Measurements from ENCODE around the gene ADO. TPM values are rescaled to one million over a fixed set of nuclear protein-coding genes. Genes with fewer than 3 reads are reported as not detected.

Gene ADO
- total RNA-seq, 4 donors from 2014 or later: 11.6 to 31.6 (median 27.1) TPM

- no peak for DNase-seq
- no peaks in the 10 kb centered on the region for H3K9me3 ChIP-seq
- H3K4me3 ChIP-seq: no peak overlapping the region
- H3K4me1 ChIP-seq: no peaks in the 10 kb centered on the region
- H3K36me3 ChIP-seq: no peaks in the 10 kb centered on the region
- no peak for ATAC-seq
- TF ChIP-seq POLR2A (IDR thresholded peaks at IDR 0.05) (no peak), CTCF (IDR thresholded peaks at IDR 0.05 in 4 of 5, conservative IDR thresholded peaks at IDR 0.05 in 1 of 5) (no peak)
- H3K27ac ChIP-seq: no peak overlapping the region
- in situ Hi-C loops (cut with MboI; ENCODE audit: low sequenced_read_pairs in 4 of 4): loop anchor here in 1 of 4 donors (25.0 kb wide), 1 partner anchor 406 kb away; no protein-coding TSS in a partner anchor
- intact Hi-C loops (cut with DNase I; ENCODE audit: low total_unique reads): no loop called here
- no peaks in the 10 kb centered on the region for H3K27me3 ChIP-seq
These were observed 39.1 kb downstream of the ADO start for GRCh38 chr10:62843600-62843999.

GRCh38 chr10:62844280-62845011 lies 39.9 kb downstream of the ADO start:
- intact Hi-C loops (cut with DNase I; ENCODE audit: low total_unique reads): no loop called here
- H3K9me3 ChIP-seq: no peaks in the 10 kb centered on the region
- H3K27me3 ChIP-seq: no peaks in the 10 kb centered on the region
- TF ChIP-seq CTCF (IDR thresholded peaks at IDR 0.05 in 4 of 5, conservative IDR thresholded peaks at IDR 0.05 in 1 of 5) (no peak), POLR2A (IDR thresholded peaks at IDR 0.05) (no peak)
- in situ Hi-C loops (cut with MboI; ENCODE audit: low sequenced_read_pairs in 4 of 4): loop anchor here in 1 of 4 donors (25.0 kb wide), 1 partner anchor 407 kb away; no protein-coding TSS in a partner anchor
- ATAC-seq: no peak
- DNase-seq: no peak
- no peak overlapping the region for H3K4me3 ChIP-seq
- no peaks in the 10 kb centered on the region for H3K4me1 ChIP-seq
- H3K27ac ChIP-seq: no peak overlapping the region
- no peaks in the 10 kb centered on the region for H3K36me3 ChIP-seq

- in situ Hi-C loops (cut with MboI; ENCODE audit: low sequenced_read_pairs in 4 of 4): loop anchor here in 1 of 4 donors (25.0 kb wide), 1 partner anchor 410 kb away; no protein-coding TSS in a partner anchor
- no peak for TF ChIP-seq CTCF (IDR thresholded peaks at IDR 0.05 in 4 of 5, conservative IDR thresholded peaks at IDR 0.05 in 1 of 5)
- no peak for TF ChIP-seq POLR2A (IDR thresholded peaks at IDR 0.05)
These were observed 42.9 kb downstream of the ADO start for GRCh38 chr10:62847433-62847832.

GRCh38 chr10:62850646-62851045 lies 46.1 kb downstream of the ADO start:
- Histone ChIP-seq H3K4me3 (no peak overlapping the region), H3K36me3 (no peaks in the 10 kb centered on the region), H3K27me3 (no peaks in the 10 kb centered on the region), H3K9me3 (no peaks in the 10 kb centered on the region), H3K27ac (no peak overlapping the region), H3K4me1 (no peaks in the 10 kb centered on the region)
- ATAC-seq (no peak), DNase-seq (no peak)
- in situ Hi-C loops (cut with MboI; ENCODE audit: low sequenced_read_pairs in 4 of 4): no loop called here
- intact Hi-C loops (cut with DNase I; ENCODE audit: low total_unique reads): no loop called here
- TF ChIP-seq CTCF (IDR thresholded peaks at IDR 0.05 in 4 of 5, conservative IDR thresholded peaks at IDR 0.05 in 1 of 5) (no peak), POLR2A (IDR thresholded peaks at IDR 0.05) (no peak)

More at GRCh38 chr10:62847433-62847832, 42.9 kb downstream of the ADO start:
- ATAC-seq (no peak), DNase-seq (no peak)
- no peak overlapping the region for H3K27ac ChIP-seq
- H3K4me3 ChIP-seq: peak overlapping the region in 1 of 4 donors; percentile 20
- intact Hi-C loops (cut with DNase I; ENCODE audit: low total_unique reads): no loop called here
- H3K4me1 ChIP-seq: no peaks in the 10 kb centered on the region
- no peaks in the 10 kb centered on the region for H3K27me3 ChIP-seq
- no peaks in the 10 kb centered on the region for H3K36me3 ChIP-seq
- no peaks in the 10 kb centered on the region for H3K9me3 ChIP-seq
